HepG2 (cell line): ENCODE results near the gene DLG2.

Experiments
- CHD2 ChIP-seq: IDR thresholded peaks from 2 replicates; pipeline ENCODE4 v1.6.1; 2011; ENCODE audit warnings: low read depth, low read length, improper control_type of control experiment
- CREM ChIP-seq, 2 experiments: sonication (generic) in 1 of 2; formaldehyde crosslinking in 1 of 2; IDR thresholded peaks; 2 replicates each; pipeline versions ENCODE4 v1.4.0 to v1.6.1; 2016 to 2020; ENCODE audit warnings: antibody characterized with exemption in 1 of 2, mild to moderate bottlenecking in 1 of 2, missing genetic modification reagents in 1 of 2
- EZH2 ChIP-seq: conservative IDR thresholded peaks from 2 replicates; pipeline ENCODE4 v1.6.1; 2012; ENCODE audit warnings: mild to moderate bottlenecking, low read depth, low read length, moderate library complexity
- HNF4G ChIP-seq, 2 experiments: sonication (generic) in 1 of 2; formaldehyde crosslinking in 1 of 2; IDR thresholded peaks; 2 replicates each; pipeline versions ENCODE4 v1.4.0 to v1.6.1; 2011 to 2020; ENCODE audit warnings: borderline replicate concordance in 2 of 2, low read depth in 2 of 2, mild to moderate bottlenecking in 2 of 2, low read length in 1 of 2, missing genetic modification reagents in 1 of 2, moderate library complexity in 1 of 2
- POLR2A ChIP-seq, 2 experiments: IDR thresholded peaks; 2 replicates each; pipeline ENCODE4 v1.6.1; 2011; ENCODE audit warnings: low read depth in 2 of 2, low read length in 2 of 2, mild to moderate bottlenecking in 1 of 2, moderate library complexity in 1 of 2; ENCODE audit not compliant: insufficient read depth in 1 of 2
- SIN3A ChIP-seq: IDR thresholded peaks from 2 replicates; pipeline ENCODE4 v1.6.1; 2011; ENCODE audit warnings: low read depth, mild to moderate bottlenecking, control low read depth, low read length, borderline replicate concordance
- TF ChIP-seq, protein P1 (sequence below): sonication (generic); formaldehyde crosslinking; IDR thresholded peaks from 2 replicates; pipeline ENCODE4 v1.5.0; 2020; ENCODE audit warnings: mild to moderate bottlenecking, missing genetic modification reagents
- TF ChIP-seq, protein P2 (sequence below): IDR thresholded peaks from 2 replicates; pipeline ENCODE4 v1.6.1; 2016; ENCODE audit warnings: mild to moderate bottlenecking, missing biosample characterization, missing genetic modification reagents

DNA sequence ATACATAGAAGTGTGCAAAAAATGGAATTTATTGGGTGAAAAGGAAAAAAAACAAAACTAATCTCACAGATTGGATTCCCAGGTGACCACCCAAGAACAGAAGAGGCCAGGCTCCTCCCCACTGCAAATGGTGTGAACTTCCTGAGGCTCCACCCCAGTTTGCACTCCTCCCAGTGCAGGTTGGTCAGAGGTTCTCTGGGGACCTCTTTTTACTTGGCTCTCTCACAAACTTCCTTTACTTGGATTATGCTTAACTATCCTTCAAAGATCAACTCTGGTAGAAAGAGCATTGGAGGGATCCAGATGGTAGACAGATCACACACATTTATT is 2202.0 kb downstream of the DLG2 start:
- TF ChIP-seq EZH2: no peak
- TF ChIP-seq POLR2A (IDR thresholded peaks at IDR 0.05; ENCODE audit: insufficient read depth in 1 of 2, low read depth in 2 of 2, low read length in 2 of 2): no peak
- TF ChIP-seq HNF4G (IDR thresholded peaks at IDR 0.05; ENCODE audit: borderline replicate concordance, low read depth, low read length): no peak
- TF ChIP-seq HNF4G (CRISPR knock-in tag; IDR thresholded peaks at IDR 0.05; ENCODE audit: borderline replicate concordance, low read depth): no peak
- no peak for TF ChIP-seq CHD2
- TF ChIP-seq, protein P1, sequence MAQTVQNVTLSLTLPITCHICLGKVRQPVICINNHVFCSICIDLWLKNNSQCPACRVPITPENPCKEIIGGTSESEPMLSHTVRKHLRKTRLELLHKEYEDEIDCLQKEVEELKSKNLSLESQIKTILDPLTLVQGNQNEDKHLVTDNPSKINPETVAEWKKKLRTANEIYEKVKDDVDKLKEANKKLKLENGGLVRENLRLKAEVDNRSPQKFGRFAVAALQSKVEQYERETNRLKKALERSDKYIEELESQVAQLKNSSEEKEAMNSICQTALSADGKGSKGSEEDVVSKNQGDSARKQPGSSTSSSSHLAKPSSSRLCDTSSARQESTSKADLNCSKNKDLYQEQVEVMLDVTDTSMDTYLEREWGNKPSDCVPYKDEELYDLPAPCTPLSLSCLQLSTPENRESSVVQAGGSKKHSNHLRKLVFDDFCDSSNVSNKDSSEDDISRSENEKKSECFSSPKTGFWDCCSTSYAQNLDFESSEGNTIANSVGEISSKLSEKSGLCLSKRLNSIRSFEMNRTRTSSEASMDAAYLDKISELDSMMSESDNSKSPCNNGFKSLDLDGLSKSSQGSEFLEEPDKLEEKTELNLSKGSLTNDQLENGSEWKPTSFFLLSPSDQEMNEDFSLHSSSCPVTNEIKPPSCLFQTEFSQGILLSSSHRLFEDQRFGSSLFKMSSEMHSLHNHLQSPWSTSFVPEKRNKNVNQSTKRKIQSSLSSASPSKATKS: no peak
- TF ChIP-seq, protein P2, sequence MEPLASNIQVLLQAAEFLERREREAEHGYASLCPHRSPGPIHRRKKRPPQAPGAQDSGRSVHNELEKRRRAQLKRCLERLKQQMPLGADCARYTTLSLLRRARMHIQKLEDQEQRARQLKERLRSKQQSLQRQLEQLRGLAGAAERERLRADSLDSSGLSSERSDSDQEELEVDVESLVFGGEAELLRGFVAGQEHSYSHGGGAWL (CRISPR knock-in tag): no peak
- TF ChIP-seq SIN3A: no peak
- TF ChIP-seq CREM (IDR thresholded peaks at IDR 0.05): no peak
- no peak for TF ChIP-seq CREM (CRISPR knock-in tag; IDR thresholded peaks at IDR 0.05)
